Spinal cord (tissue), 10 donors: ENCODE results near the gene KDM5D. TPM values are rescaled to one million over a fixed set of nuclear protein-coding genes. Genes with fewer than 3 reads are reported as not detected.

Experiments used
- DNase-seq, 6 donors: peaks; one replicate each; pipeline versions ENCODE4 v3.0.0 to v3.0.0-alpha.2; 2013 to 2015; ENCODE audit warnings: low spot score in 6 of 6, low read depth in 4 of 6
- H3K27ac ChIP-seq: one replicate; pipeline ENCODE4 v1.5.1; 2013; ENCODE audit warnings: low read depth, low read length, control low read depth
- H3K27me3 ChIP-seq: one replicate; pipeline ENCODE4 v1.6.1; 2013; ENCODE audit warnings: low read length; ENCODE audit not compliant: control insufficient read depth, insufficient read depth
- H3K36me3 ChIP-seq: one replicate; pipeline ENCODE4 v1.6.1; 2013; ENCODE audit warnings: low read length; ENCODE audit not compliant: control insufficient read depth, insufficient read depth
- H3K4me1 ChIP-seq: one replicate; pipeline ENCODE4 v1.6.1; 2013; ENCODE audit warnings: low read length; ENCODE audit not compliant: control insufficient read depth, insufficient read depth
- H3K4me3 ChIP-seq: one replicate; pipeline ENCODE4 v1.5.1; 2013; ENCODE audit warnings: low read depth, low read length, control low read depth
- H3K9me3 ChIP-seq: one replicate; pipeline ENCODE4 v1.6.1; 2013; ENCODE audit warnings: low read length; ENCODE audit not compliant: control insufficient read depth, insufficient read depth
- WGBS: methylation state at CpG from one replicate; pipeline ENCODE4 v1.1.5; 2013; ENCODE audit warnings: missing lambda C conversion rate; ENCODE audit not compliant: insufficient coverage; 5-methylcytosine and 5-hydroxymethylcytosine counted together
- polyA plus RNA-seq, 2 donors: library from polyadenylated mRNA; unstranded; fragments of 120-200 nt; gene quantifications; one replicate each; pipeline ENCODE4 v1.2.1, GENCODE V29; 2013; ENCODE audit not compliant: insufficient read length in 2 of 2
- total RNA-seq, 2 donors: library from RNA; depleted of rRNA in 1 of 2; stranded (reverse); fragments of 120-200 nt in 1 of 2; fragments of >200 nt in 1 of 2; gene quantifications; one replicate each; pipeline versions ENCODE4 v1.2.3 to v1.2.4, GENCODE V29; 2013 to 2014
- donor health status: healthy.

The KDM5D gene
- total and polyA plus RNA-seq, 4 donors: 36.5 to 44.9 TPM; not detected in 2

GRCh38 chrY:19698495-19698894, 46.0 kb downstream of the KDM5D start:
- H3K4me3 ChIP-seq: no peak overlapping the region
- H3K9me3 ChIP-seq: no peaks in the 10 kb centered on the region
- H3K27ac ChIP-seq: no peak overlapping the region
- H3K27me3 ChIP-seq: no peaks in the 10 kb centered on the region
- no peak for DNase-seq
- H3K36me3 ChIP-seq: no peaks in the 10 kb centered on the region
- H3K4me1 ChIP-seq: no peaks in the 10 kb centered on the region

- H3K9me3 ChIP-seq: no peaks in the 10 kb centered on the region
- H3K4me1 ChIP-seq: no peaks in the 10 kb centered on the region
- H3K4me3 ChIP-seq: no peak overlapping the region
- no peaks in the 10 kb centered on the region for H3K36me3 ChIP-seq
- no peak for DNase-seq
- H3K27ac ChIP-seq: no peak overlapping the region
- WGBS: no CpG with 5 or more reads among the region's 1 CpG
- H3K27me3 ChIP-seq: no peaks in the 10 kb centered on the region
Observed at GRCh38 chrY:19680821-19681220, 63.7 kb downstream of the KDM5D start.
